Adipocyte (in vitro differentiated cells): ENCODE data around the gene POU4F1.

Source experiments
- DNase-seq: peaks from one replicate; pipeline ENCODE4 v3.0.0-alpha.2; 2015; ENCODE audit warnings: low read depth
- H3K27me3 ChIP-seq: replicated peaks from 2 replicates; pipeline ENCODE4 v1.7.0; 2013; ENCODE audit warnings: mild to moderate bottlenecking, low read length, moderate library complexity; ENCODE audit not compliant: control insufficient read depth, insufficient read depth
- H3K36me3 ChIP-seq: 2 replicates; pipeline ENCODE4 v1.7.0; 2013; ENCODE audit warnings: low read length, mild to moderate bottlenecking, moderate library complexity; ENCODE audit not compliant: control insufficient read depth, insufficient read depth, severe bottlenecking
- H3K4me1 ChIP-seq: 2 replicates; pipeline ENCODE4 v1.7.0; 2013; ENCODE audit warnings: mild to moderate bottlenecking, low read length, moderate library complexity; ENCODE audit not compliant: control insufficient read depth, insufficient read depth
- H3K4me3 ChIP-seq: 2 replicates; pipeline ENCODE4 v1.7.0; 2013; ENCODE audit warnings: mild to moderate bottlenecking, low read length, moderate library complexity
- H3K9ac ChIP-seq: 2 replicates; pipeline ENCODE4 v1.7.0; 2013; ENCODE audit warnings: mild to moderate bottlenecking, low read length, moderate library complexity
- H3K9me3 ChIP-seq: 2 replicates; pipeline ENCODE4 v1.7.0; 2013; ENCODE audit warnings: mild to moderate bottlenecking, low read length, moderate library complexity; ENCODE audit not compliant: control insufficient read depth

Gene POU4F1

GRCh38 chr13:78576261-78576660 lies 27.1 kb downstream of the POU4F1 start:
- H3K27me3 ChIP-seq: peaks cover 8% of the 10 kb centered on the region
- H3K9ac ChIP-seq: no peak overlapping the region
- H3K36me3 ChIP-seq: no peaks in the 10 kb centered on the region
- no peak overlapping the region for H3K4me3 ChIP-seq
- peaks cover 3% of the 10 kb centered on the region for H3K9me3 ChIP-seq
- DNase-seq: no peak
- H3K4me1 ChIP-seq: no peaks in the 10 kb centered on the region

GRCh38 chr13:78572459-78572858 lies 30.9 kb downstream of the POU4F1 start:
- Histone ChIP-seq H3K27me3 (no peaks in the 10 kb centered on the region), H3K4me1 (no peaks in the 10 kb centered on the region), H3K4me3 (no peak overlapping the region), H3K36me3 (no peaks in the 10 kb centered on the region), H3K9ac (no peak overlapping the region), H3K9me3 (peaks cover 3% of the 10 kb centered on the region)
- no peak for DNase-seq

- no peaks in the 10 kb centered on the region for H3K36me3 ChIP-seq
- H3K4me1 ChIP-seq: no peaks in the 10 kb centered on the region
- H3K27me3 ChIP-seq: no peaks in the 10 kb centered on the region
- no peaks in the 10 kb centered on the region for H3K9me3 ChIP-seq
- H3K4me3 ChIP-seq: no peak overlapping the region
- H3K9ac ChIP-seq: no peak overlapping the region
- no peak for DNase-seq
These were observed 34.3 kb downstream of the POU4F1 start for GRCh38 chr13:78569029-78569428.

- no peak for DNase-seq
- Histone ChIP-seq H3K9ac (no peak overlapping the region), H3K4me1 (no peaks in the 10 kb centered on the region), H3K4me3 (no peak overlapping the region), H3K9me3 (no peaks in the 10 kb centered on the region), H3K27me3 (peaks cover 12% of the 10 kb centered on the region), H3K36me3 (no peaks in the 10 kb centered on the region)
These were observed 36.7 kb downstream of the POU4F1 start for GRCh38 chr13:78566631-78567030.

GRCh38 chr13:78562237-78562889 lies 41.0 kb downstream of the POU4F1 start:
- Histone ChIP-seq H3K4me1 (no peaks in the 10 kb centered on the region), H3K4me3 (no peak overlapping the region), H3K36me3 (no peaks in the 10 kb centered on the region), H3K9ac (no peak overlapping the region), H3K27me3 (peaks cover 14% of the 10 kb centered on the region), H3K9me3 (no peaks in the 10 kb centered on the region)
- DNase-seq: no peak
